Measurements from ENCODE around the gene CEP55. TPM values are rescaled to one million over a fixed set of nuclear protein-coding genes. Genes with fewer than 3 reads are reported as not detected.

The CEP55 gene
- total and polyA plus RNA-seq, 2 of the 8 experiments (the other 6 are each of a cell fraction or from before 2014, with no cell fraction given) = 7.0 to 19.6 TPM

GRCh38 chr10:93456480-93456879 lies 39.9 kb upstream of the CEP55 start:
- TF ChIP-seq MAFK (IDR thresholded peaks at IDR 0.05; ENCODE audit: low read depth, low read length) (no peak), RFX5 (IDR thresholded peaks at IDR 0.05; ENCODE audit: borderline replicate concordance, low read depth, low read length) (no peak), CREB1 (IDR thresholded peaks at IDR 0.05) (no peak), KDM4A (IDR thresholded peaks at IDR 0.05; ENCODE audit: low read depth, low read length, severe bottlenecking) (no peak), POU5F1 (IDR thresholded peaks at IDR 0.05; ENCODE audit: low read depth, low read length) (no peak), ATF3 (IDR thresholded peaks at IDR 0.05; ENCODE audit: insufficient read depth, low read depth, low read length) (no peak), HDAC2 (IDR thresholded peaks at IDR 0.05; ENCODE audit: borderline replicate concordance in 1 of 2, low read depth in 2 of 2, low read length in 2 of 2) (no peak), RAD21 (IDR thresholded peaks at IDR 0.05 in 1 of 2, conservative IDR thresholded peaks at IDR 0.05 in 1 of 2; ENCODE audit: low read depth in 2 of 2, low read length in 2 of 2) (no peak), PHF8 (conservative IDR thresholded peaks at IDR 0.05; ENCODE audit: low read depth, low read length) (no peak), YY1 (IDR thresholded peaks at IDR 0.05; ENCODE audit: low read depth, low read length) (no peak), TBP (IDR thresholded peaks at IDR 0.05; ENCODE audit: low read depth, low read length) (no peak)
- Histone ChIP-seq H3K27me3 (replicated peaks in 1 of 4; ENCODE audit: control insufficient read depth in 3 of 4, extremely low read depth in 1 of 4, insufficient read depth in 3 of 4, low read length in 3 of 4) (no peaks in the 10 kb centered on the region), H2BK5ac (ENCODE audit: low read depth, low read length) (no peak overlapping the region), H3K4me3 (ENCODE audit: extremely low read depth in 1 of 4, insufficient read depth in 2 of 4, low read depth in 3 of 4, low read length in 4 of 4) (no peak overlapping the region), H2BK12ac (ENCODE audit: low read depth, low read length) (no peak overlapping the region), H3K79me1 (ENCODE audit: low read depth, low read length) (no peaks in the 10 kb centered on the region), H4K8ac (ENCODE audit: extremely low read depth, insufficient read depth, low read length) (no peak overlapping the region), H3K56ac (replicated peaks; ENCODE audit: insufficient read length, low read depth, low read length) (no peak overlapping the region), H2BK120ac (replicated peaks; ENCODE audit: low read depth, low read length) (no peak overlapping the region), H3K4ac (replicated peaks; ENCODE audit: insufficient read length, low read depth, low read length) (no peak overlapping the region), H2AK5ac (ENCODE audit: low read depth, low read length) (no peak overlapping the region), H3K4me1 (replicated peaks in 1 of 4; ENCODE audit: control insufficient read depth in 3 of 4, insufficient read depth in 4 of 4, low read length in 3 of 4) (peaks cover 0 to 5% (median 2%) of the 10 kb centered on the region in 4 experiments; a peak in 3 of 7 replicates), H4K20me1 (replicated peaks in 1 of 2; ENCODE audit: control insufficient read depth in 1 of 2, insufficient read depth in 2 of 2, low read length in 2 of 2) (no peaks in the 10 kb centered on the region), H3K79me2 (ENCODE audit: control insufficient read depth in 1 of 2, insufficient read depth in 2 of 2, low read length in 2 of 2) (no peaks in the 10 kb centered on the region), H2AFZ (ENCODE audit: low read length) (no peak overlapping the region), H3K27ac (ENCODE audit: low read depth, low read length) (no peak overlapping the region), H4K5ac (ENCODE audit: insufficient read length, low read depth, low read length) (no peak overlapping the region), H3K14ac (ENCODE audit: insufficient read length) (no peak overlapping the region), H4K91ac (replicated peaks; ENCODE audit: insufficient read length, low read length) (peak overlapping the region; percentile 27), H3K9me3 (ENCODE audit: insufficient read depth in 2 of 2, low read depth in 1 of 2, low read length in 1 of 2) (no peaks in the 10 kb centered on the region), H3K23ac (ENCODE audit: insufficient read length) (no peak overlapping the region), H2BK15ac (ENCODE audit: low read length) (no peak overlapping the region), H3K9ac (replicated peaks in 1 of 4; ENCODE audit: extremely low read depth in 1 of 4, low read depth in 3 of 4, low read length in 3 of 4) (no peak overlapping the region), H3K36me3 (ENCODE audit: control insufficient read depth in 2 of 4, insufficient read depth in 4 of 4, low read length in 3 of 4) (no peaks in the 10 kb centered on the region), H3K18ac (ENCODE audit: extremely low read depth, low read length) (no peak overlapping the region), H2BK20ac (ENCODE audit: low read length) (no peak overlapping the region), H3K4me2 (ENCODE audit: insufficient read depth in 1 of 2, low read depth in 2 of 2, low read length in 2 of 2) (no peak overlapping the region), H3K23me2 (ENCODE audit: low read depth, low read length) (no peaks in the 10 kb centered on the region)
- FAIRE-seq (no peak), DNase-seq (ENCODE audit: low read depth in 1 of 2, low spot score in 2 of 2) (no peak)
- ChIA-PET CTCF (ENCODE audit: partially characterized antibody) (interaction anchor here (0.6 to 4.3 kb wide), 6 partner anchors 11 to 156 kb away, joined by 3 to 22 read pairs (median 6); partner anchors contain the start of gene MYOF), POLR2A (ENCODE audit: partially characterized antibody) (interaction anchor here (2.9 to 3.1 kb wide), 2 partner anchors 11 to 19 kb away, joined by 12 to 16 read pairs; no protein-coding TSS in a partner anchor)
- WGBS, 2 experiments (ENCODE audit: extremely low coverage in 1 of 2, insufficient coverage in 1 of 2, insufficient read length in 1 of 2, insufficient replicate concordance in 2 of 2, low coverage in 1 of 2, low lambda C conversion rate in 2 of 2, missing lambda C conversion rate in 1 of 2) = 91% methylated on average over 7 of the region's 7 CpGs; no CpG with 5 or more reads in 1 of the 2 experiments

All from H1 (cell line).